NCI-H2196 (cell line): Measurements from ENCODE around the gene INPP4A.
"Not testable (repeated sequence)": the region's sequence is repeated elsewhere in the genome, so short reads cannot be mapped to it uniquely, and the experiment has no call there.

ENCODE experiments used
- DNase-seq: peaks from one replicate; lab custom pipeline; 2025; ENCODE audit not compliant: unreplicated experiment; lab: John Stamatoyannopoulos, UW

The INPP4A gene

DNA sequence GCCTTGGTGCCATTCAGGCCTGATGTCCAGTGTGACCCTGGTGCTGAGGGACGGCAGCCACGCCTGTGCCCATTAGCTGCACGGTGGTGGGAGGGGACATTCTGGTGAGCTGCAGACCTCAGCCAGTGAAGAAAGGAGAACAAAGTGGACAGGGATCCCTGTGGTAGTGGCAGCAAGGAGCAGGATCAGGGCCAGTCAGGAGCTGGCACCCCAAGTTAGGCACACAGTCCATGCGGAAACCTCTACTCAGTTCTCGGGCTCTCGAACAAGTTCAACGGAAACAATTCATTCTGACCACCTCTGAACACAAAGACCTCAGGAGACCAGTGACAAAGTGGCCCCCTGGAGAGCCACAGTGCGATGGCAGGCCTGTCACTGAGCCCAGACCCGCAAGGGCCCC, 133.6 kb downstream of the INPP4A start:
- no peak for DNase-seq

DNA sequence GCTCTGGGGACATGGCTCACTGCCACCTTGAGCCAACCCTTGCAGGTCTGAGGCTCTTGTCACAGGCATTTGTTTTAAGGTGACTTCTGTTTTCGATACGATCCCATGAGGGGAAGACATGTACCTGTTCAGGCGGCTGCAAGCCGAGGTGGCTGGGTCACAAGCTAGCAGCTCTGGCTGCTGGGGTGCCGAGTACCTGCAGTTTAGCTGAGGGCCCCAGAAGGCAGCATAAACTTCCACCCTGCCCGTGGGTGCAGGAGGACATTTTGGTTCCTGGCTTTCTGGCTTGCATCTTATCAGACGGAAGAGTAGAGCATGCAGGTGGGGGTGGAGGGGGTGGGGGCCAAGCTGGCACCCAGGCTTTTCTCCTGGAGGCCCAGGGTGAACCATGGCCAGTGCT, 135.3 kb downstream of the INPP4A start:
- DNase-seq, result no peak

DNA sequence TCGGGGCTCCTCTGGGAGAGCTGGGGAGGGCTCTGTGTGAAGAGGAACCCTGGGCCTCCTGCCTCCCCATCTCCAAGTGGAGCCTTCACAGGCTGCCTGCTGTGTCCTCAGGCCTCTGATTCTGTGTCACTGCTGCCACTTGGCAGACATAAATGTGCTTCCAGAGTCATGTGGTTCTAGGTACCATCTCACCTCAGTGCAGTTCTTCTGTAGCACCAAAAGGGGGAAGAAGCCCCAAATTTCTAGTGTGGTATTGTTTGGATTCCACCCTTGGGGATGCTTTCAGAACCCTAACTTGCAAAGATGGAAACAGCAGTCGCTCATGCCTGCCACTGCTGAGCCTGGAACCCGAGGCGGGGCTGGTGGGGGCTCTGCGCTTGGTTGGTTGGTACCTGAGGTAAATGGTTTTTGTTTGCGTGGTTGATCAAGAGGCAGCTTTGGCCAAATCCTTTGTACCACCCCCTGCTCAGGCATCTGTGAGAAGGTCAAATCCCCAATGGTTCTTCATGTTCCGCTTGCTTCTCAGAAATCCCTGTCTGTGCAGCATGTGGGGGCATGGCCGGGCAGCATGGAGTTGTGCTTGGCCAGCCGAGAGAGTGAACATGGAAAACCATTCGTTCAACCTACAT, 136.1 kb downstream of the INPP4A start:
- no peak for DNase-seq

- no peak for DNase-seq
These were observed 137.9 kb downstream of the INPP4A start for GRCh38 chr2:98582523-98582922.

DNA sequence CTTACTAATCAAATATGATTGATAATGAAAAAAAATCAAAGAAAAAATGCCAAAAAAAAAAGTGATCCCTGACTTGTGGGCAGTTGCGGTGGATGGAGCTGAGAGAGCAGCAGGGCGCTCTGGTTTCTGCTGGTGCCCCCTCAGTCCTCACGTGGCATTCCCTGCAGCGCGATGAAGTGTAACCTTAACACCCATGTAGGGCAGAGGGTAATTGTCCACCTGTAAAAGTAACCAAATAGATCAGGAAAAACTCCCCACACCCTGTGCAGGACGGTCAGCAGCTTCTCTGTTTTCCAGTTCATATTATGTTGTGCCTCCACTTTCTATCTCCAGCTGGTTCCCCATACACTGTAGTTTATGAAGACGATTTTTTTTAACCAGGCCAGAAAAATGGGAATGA, 138.6 kb downstream of the INPP4A start:
- no peak for DNase-seq

DNA sequence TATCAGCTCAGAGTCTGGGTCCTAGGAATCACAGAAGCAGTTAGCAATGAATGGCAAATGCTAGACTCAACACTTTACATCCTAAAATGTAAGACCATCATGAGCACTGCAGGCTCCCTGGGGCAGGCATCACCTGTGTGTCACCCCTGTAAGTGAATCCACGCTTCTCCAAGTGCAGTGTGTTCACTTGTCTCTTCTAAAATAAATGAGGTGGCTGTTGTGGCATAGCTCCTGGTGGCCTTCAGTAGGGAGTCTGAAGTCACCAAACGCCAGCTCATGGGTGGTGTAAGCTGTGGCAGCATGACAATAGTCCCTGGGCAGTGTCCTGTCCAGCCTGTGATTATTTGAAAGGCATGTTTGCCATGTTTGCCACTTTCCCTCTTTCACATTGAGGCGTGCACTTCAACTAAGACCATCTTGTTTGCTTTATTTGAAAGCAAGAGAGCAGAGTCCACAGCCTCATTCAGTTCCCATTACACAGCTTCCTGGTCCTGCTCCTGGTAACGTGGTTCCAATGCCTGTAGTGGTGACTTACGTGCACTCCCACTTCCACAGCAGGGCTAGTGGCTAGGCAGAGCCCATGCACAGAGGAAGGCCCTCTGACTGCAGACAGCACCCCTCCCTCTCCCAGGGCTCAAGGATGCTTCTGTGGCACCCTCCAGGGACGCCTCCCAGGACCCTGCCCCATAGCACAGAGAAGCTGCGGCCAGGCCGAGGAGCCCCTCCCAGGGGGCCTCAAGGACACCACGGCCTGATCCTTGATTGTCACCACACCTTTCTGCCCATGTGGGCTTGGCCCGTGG, 139.4 kb downstream of the INPP4A start:
- no peak for DNase-seq

DNA sequence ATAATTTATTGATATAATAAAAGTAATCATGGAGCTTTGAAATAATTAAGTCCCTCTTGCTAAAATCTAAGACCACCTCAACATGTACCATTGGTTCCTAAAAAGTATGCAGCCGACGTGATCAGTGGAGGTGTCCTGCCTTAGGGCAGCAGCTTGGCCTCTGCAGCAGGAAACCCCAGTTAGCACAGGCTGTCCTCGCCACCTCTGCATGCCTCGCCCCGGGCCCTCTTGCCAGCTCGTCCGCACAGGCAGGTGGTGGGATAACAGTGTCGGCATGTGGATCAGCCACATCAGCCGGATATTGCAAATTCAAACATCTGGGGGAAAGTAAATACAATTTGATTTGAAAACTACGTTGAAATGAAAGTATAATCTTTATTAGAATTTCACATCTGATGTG, 140.7 kb downstream of the INPP4A start:
- no peak for DNase-seq

DNA sequence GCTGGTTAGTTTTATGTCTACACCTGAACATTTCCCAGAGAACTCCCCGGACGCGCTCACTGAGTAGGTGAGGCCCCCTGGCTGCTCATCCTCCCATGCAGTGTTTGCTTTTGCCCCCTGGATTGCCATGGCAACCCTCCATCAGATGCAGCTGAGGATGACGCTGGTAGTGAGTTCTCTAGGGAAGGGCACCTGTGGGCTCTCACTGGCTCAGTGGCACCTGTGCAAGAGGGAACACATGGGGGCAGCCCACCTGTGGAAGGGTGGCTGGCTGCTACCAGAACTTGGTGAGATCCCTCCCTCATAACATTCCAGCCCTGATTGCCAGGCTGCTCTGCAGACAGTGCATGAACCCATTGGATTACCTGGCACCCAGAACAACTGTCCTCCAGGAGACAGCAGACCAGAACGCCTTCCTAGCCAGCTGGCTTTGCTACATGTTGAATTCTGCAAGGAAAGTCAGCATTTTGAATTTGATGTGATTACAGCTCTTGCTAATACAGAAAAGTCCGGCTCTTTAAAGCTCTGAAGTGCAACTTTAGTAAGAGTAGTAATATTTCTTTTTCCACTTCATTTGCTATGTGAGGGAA, 142.0 kb downstream of the INPP4A start:
- no peak for DNase-seq

DNA sequence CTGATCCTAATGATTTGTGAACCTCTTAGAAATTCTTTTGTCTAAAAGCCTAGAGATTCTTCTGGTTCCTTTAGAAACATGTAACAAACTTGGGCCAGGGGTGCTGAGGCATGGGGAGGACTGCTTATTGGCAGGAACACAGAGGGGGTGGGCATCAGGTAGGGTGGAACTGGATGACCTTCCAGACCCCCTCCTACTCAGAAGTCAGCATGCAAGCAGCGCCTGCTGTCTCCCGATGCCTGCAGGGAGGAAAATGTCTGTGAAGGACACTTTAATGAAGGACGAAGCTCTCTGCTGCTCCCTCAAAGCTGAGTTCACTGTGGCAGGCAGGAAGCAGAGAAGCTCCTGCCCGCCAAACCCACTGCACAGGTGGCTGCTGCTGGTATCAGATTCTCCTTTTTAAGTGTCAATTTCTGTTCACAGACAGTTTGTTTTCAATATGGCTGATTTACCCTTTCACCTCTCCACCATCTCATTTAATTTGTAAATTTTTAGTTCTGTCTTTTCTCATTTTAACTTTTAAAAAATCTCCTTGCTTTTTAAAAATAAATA, 144.3 kb downstream of the INPP4A start:
- no peak for DNase-seq

GRCh38 chr2:98589489-98589888, 144.8 kb downstream of the INPP4A start:
- DNase-seq, result no peak

DNA sequence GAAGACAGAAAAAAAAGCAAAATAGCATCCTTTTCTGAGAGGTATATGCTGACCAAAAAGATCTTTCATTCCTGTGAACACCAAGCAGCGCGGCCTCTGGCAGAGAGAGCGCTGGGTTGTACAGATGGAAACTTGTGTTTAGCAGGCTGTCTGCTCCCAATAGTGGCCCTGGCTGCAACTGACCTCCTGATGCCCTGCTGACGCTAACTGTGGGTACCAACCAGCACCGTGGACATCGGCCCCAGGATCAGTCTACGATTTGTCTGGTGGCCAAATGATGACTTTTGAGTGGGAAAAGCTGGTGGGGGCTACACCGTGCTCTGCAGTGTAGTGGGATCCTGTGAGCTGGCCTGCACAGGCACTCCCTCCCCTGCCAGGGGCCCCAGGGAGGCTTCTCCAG, 147.9 kb downstream of the INPP4A start:
- no peak for DNase-seq

GRCh38 chr2:98594665-98595064, 150.0 kb downstream of the INPP4A start:
- DNase-seq, result not testable (repeated sequence)

DNA sequence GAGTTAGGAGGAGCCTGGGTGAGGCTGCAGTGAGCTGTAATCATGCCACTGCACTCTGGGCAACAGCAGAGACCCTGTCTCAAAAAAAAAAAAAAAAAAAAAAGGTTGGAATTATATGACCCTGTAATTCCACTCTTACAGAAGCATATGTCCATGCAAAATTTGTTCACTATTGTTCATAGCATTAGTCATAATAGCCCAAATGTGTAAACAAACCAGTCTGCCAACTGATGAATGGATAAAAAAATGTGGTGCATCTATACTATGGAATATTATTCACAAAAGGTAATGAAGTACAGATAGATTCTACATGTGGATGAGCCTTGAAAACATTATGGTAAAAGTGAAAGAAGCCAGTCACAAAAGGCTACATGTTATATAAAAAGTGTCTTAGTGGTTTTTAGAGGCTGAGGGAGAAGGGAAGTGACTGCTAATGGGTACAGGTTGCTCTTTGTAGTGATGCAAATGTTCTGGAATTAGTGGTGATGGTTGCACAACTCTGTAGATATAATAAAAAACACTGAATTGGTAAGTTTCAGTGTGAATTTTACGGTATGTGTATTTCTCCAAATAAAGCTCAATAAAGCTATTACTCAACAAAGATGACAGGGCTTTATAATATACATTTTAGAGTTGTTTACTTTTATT, 154.2 kb downstream of the INPP4A start:
- DNase-seq, result no peak

GRCh38 chr2:98601532-98602132, 157.0 kb downstream of the INPP4A start:
- peak; percentile 45 for DNase-seq

- peak; percentile 15 for DNase-seq
These were observed 159.9 kb downstream of the INPP4A start for GRCh38 chr2:98604547-98604946.

GRCh38 chr2:98605076-98605475, 160.4 kb downstream of the INPP4A start:
- DNase-seq, result no peak

DNA sequence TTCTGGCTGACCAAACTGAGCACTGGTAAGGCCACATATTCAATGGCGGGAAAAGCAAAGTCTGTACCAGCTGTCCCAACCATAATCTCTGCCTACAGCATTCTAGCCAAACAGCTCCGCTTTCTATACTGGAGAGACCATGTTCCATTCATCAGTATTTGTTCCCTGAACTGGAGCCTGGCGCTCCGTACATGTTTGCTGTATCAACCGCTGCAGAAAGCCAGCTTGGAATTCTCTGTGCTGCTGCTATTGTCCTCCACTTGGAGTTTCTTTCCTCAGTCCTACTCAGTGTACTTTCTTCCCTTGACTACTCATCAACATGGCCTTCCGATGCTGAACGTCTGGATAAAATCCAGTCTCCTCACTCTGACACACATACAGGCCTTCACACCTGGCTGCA, 161.8 kb downstream of the INPP4A start:
- DNase-seq, result no peak

- DNase-seq, result no peak
These were observed 162.4 kb downstream of the INPP4A start for GRCh38 chr2:98607104-98607503.

DNA sequence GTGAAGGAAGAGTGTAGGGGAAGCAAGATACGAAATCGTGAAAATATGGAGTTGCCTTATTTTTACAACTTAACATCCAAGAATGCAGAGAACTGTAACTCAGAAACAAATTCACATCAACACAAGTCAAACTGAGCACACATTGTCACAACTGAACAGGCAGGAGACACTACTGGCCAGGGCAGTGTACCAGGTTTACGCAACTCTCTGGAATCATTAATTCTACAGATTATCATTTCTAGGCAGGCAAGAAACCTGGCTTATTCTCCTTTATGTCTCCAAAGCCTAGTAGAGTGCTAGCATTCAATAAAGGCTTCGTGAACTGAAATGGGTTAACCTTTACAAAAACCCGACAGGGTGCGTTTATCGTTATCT, 163.1 kb downstream of the INPP4A start:
- DNase-seq, result no peak

GRCh38 chr2:98608116-98608961, 163.7 kb downstream of the INPP4A start, which contains the start of the genes COA5 and UNC50:
Gene COA5, minus strand, starts transcription at chr2:98608512. Its CDS starts 107 bp downstream, at chr2:98608405.
Gene UNC50, plus strand, starts transcription at chr2:98608589. Its CDS starts 1,171 bp downstream, at chr2:98609760.
- DNase-seq, result peak; percentile 89
